GM19438 (cell line): ENCODE measurements around the gene COL4A1.

ENCODE experiments used
- ATAC-seq: cut with Tn5 transposase; IDR thresholded peaks from one replicate; pipeline ENCODE4 v1.9.1; 2021; ENCODE audit warnings: low read depth; ENCODE audit not compliant: unreplicated experiment

The COL4A1 gene

GRCh38 chr13:110210604-110210985, 96.4 kb downstream of the COL4A1 start:
- no peak for ATAC-seq

GRCh38 chr13:110209950-110210603, 96.9 kb downstream of the COL4A1 start:
- ATAC-seq = no peak

DNA sequence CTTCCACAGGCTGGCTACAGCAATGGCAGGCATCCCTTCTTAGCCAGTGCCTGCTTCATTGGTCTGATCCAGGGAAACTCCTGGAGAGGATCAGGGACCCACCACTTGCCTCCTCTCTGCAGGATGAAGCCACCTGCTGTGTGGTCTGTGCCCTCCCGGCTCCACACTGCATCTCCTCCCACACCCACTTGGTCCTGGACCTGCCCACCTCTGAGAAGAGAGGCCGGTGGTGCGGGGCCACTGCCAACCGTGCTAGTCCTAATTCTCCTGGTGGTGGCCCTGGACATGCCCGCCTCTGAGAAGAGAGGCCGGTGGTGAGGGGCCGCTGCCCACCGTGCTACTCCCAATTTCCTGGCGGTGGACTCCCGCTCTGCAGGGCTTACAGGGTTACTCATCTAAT, 98.8 kb downstream of the COL4A1 start:
- ATAC-seq = no peak

DNA sequence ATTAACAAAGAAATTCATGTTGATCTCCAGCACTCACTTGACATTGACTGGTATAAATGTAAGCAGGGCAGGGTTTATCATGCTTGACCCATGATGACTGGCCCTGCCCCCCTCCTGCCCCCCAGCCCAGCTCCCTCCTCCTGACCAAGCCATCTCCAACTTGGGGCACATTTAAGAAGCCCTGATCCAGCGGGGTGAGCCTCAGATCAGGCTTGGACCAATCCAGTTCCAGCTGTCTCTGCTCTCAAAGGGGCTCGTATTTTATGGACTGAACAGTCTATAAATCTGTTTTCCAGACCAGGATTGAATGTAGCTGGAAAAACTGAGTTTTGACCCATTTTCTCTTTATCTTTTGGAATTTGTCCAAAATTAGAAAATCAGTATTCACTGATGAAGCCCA, 100.0 kb downstream of the COL4A1 start:
- ATAC-seq = no peak

DNA sequence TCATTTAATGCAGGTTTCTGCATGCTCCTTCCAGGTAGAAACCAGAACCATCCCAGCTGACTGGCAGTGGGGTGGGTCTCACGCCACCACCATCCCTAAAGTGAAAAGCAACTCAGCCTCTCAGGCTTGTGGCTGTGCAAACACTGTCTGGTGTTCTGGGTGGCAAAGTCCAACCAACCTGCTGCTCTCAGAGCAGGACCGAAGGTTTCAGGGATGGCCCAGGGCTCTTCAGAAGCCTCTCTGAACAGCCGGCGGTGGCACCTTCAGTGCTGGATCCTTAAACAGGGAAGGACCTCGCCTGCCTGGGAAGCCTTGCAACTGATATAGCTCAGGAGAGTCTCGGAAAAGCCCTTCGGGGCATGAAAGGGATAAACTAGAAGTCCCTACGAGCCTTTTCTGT, 100.8 kb downstream of the COL4A1 start:
- ATAC-seq = no peak

DNA sequence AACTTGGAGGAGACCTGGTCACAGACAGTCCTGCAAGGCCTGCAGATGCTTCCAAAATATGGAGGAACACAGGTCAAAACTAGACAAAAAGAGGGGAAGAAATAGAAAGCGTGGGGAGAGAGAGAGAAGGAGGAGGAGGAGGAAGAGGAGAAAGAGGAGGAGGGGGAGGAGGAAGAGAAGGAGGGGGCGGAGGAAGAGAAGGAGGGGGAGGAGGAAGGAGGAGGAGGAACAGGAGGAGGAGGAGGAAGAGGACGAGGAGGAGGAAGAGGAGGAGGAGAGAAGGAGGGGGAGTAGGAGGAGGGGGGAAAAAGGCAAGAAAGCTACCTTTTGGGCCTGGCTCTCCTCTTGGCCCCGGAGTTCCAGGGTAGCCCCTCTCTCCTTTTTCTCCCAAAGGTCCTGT, 105.8 kb downstream of the COL4A1 start:
- no peak for ATAC-seq

- no peak for ATAC-seq
Observed at GRCh38 chr13:110200276-110200870, 106.6 kb downstream of the COL4A1 start.

GRCh38 chr13:110199046-110199831, 107.7 kb downstream of the COL4A1 start:
- no peak for ATAC-seq

GRCh38 chr13:110197471-110197870, 109.5 kb downstream of the COL4A1 start:
- ATAC-seq = no peak

GRCh38 chr13:110197026-110197425, 109.9 kb downstream of the COL4A1 start:
- no peak for ATAC-seq

GRCh38 chr13:110195547-110196485, 111.1 kb downstream of the COL4A1 start:
- no peak for ATAC-seq

DNA sequence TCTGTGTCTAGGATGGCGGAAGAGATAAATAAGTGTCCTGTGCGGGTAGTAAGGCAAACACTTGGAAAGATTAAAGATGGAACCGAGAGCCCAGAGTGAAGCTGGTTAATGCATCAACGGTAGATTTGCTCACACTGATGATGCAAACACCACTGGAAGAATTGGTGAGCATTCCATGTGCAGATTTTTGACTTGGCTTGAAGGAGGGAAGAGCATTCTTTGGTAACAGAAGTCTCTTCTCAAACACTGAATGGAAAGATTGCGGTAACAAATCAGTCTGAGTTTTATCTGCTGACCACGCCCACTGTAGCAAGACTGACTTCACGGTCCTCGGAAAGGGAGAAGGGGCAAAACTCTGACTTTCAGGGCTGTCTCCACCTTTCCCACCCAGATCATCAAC, 112.5 kb downstream of the COL4A1 start:
- no peak for ATAC-seq

- ATAC-seq = no peak
Observed at GRCh38 chr13:110193491-110193890, 113.5 kb downstream of the COL4A1 start.

DNA sequence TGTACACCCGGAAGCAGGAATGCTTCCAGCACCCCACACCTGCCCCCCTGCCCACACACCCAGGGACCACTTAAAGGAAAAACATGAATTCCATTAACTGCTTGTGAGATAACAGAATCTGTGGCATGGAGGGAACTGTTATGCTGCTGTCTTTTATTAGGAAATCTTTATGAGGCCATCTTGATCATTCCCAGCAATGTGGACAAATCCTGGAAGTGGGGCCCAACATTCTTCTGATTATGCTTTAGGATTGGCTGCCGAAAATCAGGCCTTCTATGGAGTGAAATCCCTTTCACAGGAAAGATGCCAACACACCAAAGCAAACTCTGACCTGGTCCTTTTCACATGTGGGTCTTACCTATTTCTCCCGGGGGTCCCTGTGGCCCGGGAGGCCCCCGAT, 114.5 kb downstream of the COL4A1 start:
- no peak for ATAC-seq

- no peak for ATAC-seq
Observed at GRCh38 chr13:110187641-110188161, 119.3 kb downstream of the COL4A1 start.

GRCh38 chr13:110186231-110186855, 120.6 kb downstream of the COL4A1 start:
- ATAC-seq = no peak

GRCh38 chr13:110185696-110186095, 121.3 kb downstream of the COL4A1 start:
- no peak for ATAC-seq

DNA sequence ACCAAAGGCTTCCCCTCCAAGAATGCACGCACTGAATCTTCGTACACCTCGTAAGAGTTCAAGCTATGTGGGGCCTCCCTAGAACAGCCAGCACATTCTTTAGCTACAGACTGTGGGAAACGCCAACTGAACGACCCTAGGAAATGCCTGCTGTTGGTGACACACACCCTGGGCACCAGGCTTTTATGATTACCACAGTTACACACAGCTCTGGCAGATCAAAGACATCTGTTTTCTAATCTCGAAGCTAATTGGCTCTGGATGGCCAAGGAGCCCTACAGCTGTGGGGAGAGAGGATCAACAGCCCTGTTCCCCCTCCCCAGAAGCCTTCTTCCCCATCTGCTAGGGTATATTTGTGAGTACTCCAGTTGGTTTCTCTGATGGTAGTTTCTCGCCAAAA, 123.0 kb downstream of the COL4A1 start:
- no peak for ATAC-seq

- no peak for ATAC-seq
Observed at GRCh38 chr13:110182461-110182860, 124.5 kb downstream of the COL4A1 start.

DNA sequence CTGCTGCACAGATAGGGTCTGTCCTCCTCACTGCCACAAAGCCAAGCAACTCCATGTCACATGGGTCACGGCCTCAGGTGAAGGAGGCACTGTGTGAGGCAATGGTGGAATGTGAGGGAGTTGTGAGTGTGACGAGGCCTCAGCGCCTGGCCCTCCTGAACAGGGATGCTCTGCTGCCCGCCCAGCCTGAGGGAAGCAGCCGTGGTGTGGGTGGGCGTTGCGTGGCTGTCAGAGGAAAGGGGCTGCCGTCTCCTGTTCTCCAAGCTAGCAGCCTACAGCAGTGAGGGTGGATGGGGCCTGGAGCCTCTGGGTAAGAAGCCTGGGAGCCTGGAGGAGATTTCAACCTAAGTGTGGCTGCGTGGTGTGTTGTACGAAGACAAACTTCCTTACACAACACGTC, 125.0 kb downstream of the COL4A1 start:
- no peak for ATAC-seq
